Middle frontal gyrus (tissue), 1 donor: Measurements from ENCODE around the gene CABLES1.
A peak's percentile ranks its signal among the peaks of the same experiment; 100 is the strongest.
"Not testable (repeated sequence)": the region's sequence is repeated elsewhere in the genome, so short reads cannot be mapped to it uniquely, and the experiment has no call there.

Source experiments
- DNase-seq: peaks from one replicate; pipeline ENCODE4 v3.0.0-alpha.2; 2015; ENCODE audit warnings: low spot score; ENCODE audit errors: extremely low spot score

Gene CABLES1

DNA sequence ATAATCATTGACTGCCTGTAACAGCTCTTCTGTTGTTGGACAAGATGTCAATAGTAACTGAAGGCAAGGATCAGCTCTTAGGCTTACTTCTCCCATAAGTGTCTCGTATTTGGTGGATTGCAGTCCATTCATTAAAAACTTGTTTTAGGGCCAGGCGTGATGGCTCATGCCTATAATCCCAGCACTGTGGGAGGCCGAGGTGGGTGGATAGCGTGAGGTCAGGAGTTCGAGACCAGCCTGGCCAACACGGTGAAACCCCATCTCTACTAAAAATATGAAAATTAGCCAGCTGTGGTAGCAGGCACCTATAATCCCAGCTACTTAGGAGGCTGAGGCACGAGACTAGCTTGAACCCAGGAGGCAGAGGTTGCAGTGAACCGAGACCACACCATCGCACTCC, 26.1 kb upstream of the CABLES1 start:
- not testable (repeated sequence) for DNase-seq

DNA sequence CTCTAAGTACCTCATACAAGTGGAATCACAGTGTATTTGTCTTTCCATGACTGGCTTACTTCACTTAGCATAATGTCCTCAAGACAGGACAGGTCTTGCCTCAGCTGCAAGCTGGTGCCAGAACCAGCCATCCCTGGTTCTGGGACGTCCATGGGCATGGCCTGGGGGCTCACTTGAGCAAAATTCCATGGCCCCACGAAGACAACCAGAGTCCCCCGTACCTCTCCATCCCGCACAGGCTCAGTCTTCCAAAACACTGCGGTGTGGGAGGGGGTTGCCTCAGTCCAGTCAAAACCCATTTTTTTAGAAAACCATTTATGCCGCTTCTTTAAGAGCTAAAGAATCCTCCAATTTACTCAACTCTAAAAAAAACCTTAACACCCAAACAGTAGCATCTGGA, 21.7 kb upstream of the CABLES1 start:
- no peak for DNase-seq

DNA sequence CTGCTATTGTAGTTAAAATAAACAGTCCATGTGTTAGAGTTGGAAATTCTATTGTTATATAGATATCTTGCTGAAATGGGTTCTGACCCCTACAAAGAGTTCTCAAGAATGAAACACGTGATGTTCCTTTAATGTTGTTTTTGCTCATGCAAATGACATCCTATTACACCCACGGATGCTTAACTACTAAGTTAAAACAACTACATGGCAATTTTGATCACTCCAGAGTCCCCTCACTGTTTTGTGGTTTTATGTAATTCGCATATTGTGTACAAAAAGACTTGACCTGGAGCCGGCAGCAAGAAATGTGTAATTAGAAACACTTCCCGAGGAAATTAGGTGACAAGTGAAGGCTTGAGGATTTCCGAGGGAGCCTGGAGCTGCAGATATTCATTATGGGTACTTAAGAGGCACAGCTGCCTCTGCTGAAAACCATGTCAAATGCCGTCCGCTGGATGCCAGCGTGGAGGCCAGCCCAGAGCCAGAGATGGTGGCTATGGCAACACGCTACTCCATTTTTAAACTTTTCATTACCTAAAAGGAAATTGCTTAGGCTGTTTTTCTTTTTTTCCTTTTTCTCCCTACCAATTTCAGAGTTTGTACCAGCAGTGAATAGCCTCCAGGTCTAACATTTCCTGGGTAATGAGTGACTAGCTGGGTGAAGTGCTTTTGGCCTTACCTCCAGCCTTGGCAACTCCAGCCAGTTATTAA, 21.0 kb upstream of the CABLES1 start:
- DNase-seq, result no peak

DNA sequence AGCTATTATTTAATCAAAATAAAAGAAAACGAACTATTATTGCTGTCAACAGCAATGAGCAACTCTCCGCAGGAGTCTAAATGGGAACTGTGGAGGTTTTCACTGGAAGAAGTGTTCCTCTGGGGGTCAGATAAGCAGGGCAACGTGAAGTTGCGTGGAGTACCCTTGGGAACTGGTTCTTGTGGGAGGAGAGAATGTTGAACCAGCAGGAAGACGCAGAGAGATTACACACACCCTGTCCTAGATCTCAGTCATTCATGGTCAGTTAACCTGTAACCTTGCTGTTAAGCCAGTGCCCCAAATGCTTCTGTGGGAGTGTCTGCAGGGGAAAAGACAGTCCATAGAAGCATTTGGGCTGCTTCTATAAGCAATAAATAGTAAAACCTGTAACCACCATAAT, 20.4 kb upstream of the CABLES1 start:
- DNase-seq, result no peak

DNA sequence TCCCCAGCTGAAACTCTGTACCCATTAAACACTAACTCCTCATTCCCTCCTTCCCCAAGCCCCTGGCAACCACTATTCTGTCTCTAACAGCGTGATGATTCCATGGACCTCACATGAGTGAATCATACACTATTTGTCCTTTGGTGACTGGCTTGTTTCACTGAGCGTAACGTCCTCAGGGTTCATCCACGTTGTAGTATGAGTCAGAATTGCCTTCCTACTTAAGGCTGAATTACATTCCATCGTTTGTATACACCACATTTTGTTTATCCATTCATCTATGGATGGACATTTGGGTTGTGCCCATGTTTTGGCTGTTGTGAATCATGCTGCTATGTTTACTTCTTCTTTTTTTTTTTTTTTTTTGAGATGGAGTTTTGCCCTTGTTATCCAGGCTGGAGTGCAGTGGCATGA, 19.6 kb upstream of the CABLES1 start:
- no peak for DNase-seq

DNA sequence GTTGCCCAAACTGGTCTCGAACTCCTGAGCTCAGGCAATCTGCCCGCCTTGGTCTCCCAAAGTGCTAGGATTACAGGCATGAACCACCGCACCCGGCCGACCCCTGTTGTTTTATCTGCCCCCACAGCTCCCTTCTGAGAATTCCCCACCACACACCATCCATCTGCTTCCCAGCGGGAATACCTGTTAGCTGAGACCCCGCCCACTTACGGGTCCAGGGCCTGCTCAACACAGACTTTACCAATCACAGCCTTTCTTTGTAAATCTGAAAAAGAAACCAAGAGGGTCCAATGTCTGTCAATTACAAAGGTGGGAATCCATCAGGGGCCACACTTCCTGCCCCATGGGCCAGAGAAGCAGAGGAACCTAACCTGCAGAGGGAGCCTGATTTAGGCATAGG, 14.2 kb upstream of the CABLES1 start:
- no peak for DNase-seq

DNA sequence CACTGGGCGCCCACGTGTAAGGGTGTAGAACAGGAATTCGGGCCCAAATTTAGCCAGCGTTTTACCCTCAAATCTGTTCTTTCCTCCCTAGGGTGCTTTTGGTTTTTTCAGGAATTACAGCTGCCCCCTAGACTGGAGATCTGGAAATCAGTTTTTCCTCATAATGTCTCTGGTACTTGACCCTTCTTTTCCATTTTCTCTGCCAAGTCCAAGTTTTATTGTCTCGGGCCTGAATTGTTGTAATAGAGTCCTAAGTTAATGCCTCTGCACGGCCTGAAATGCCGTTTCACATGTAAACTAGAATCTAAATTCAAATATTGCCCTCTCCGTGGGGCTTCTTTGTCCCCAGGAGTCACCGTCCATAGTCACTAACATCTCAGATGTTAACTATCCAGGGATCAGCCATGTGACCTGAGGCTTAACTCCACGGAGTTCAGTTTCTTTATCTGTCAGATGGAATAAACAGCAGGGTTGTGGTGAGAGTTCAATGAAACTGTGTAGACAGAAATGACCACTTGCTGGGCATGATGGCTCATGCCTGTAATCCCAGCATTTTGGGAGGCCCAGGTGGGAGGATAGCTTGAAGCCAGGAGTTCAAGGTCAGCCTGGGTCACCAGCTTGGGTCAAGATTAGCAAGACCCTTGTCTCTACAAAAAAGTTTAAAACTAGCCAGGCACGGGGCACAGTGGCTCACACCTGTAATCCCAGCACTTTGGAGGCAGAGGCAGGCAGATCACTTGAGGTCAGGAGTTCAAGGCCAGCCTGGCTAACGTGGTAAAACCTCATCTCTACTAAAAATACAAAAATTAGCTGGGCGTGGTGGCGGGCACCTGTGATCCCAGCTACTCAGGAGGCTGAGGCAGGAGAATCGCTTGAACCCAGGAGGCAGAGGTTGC, 12.7 kb upstream of the CABLES1 start:
- no peak for DNase-seq

DNA sequence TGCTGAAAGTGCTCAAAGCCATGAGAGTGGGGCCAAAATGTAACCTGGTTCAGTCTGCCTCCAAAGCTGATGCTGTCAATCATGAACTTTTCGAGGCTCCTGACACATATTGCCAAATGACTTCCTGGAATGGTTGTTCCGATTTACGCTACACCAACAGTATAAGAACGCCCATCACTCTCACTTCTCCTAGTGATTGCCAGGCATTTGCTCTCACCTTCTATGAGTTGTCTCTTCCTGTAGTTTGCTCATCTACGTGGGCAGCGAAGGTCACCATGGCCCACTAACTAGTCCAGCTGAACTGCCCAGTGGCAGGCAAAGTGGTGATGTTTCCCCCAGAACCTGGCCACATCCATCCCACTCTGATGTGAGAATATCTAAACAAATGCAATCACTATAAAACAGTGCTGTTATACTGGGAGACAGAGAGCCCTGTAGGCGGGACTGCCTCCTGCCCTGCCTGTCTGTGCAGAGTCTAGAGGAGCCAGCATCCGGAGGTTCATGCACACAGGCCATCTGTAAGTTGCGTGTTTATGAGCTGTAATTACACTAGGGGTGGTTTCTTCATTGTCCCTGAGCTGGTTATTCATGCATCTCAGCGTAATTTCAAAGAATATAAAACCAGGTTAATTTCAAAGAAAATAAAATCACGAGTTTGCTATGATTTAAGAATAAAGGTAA, 8.8 kb upstream of the CABLES1 start:
- DNase-seq, result no peak

DNA sequence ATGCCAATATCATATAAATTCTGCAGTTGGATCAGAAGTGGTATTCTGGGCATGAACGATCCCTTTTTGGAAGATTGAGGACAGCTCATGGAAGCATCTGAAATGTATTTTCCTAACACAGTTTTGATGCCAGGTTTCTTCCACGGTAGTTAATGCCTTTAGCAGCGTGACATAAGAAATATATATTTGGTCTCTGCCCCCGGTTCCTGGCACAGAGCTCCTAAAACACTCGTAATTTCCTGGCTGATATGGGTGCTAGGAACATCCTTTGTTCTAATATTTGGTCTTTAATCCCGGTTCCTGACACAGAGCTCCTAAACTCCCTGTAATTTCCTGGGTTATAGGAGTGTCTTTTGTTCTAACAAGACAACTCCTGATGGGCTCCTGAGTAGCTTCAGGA, 8.2 kb upstream of the CABLES1 start:
- DNase-seq, result no peak

DNA sequence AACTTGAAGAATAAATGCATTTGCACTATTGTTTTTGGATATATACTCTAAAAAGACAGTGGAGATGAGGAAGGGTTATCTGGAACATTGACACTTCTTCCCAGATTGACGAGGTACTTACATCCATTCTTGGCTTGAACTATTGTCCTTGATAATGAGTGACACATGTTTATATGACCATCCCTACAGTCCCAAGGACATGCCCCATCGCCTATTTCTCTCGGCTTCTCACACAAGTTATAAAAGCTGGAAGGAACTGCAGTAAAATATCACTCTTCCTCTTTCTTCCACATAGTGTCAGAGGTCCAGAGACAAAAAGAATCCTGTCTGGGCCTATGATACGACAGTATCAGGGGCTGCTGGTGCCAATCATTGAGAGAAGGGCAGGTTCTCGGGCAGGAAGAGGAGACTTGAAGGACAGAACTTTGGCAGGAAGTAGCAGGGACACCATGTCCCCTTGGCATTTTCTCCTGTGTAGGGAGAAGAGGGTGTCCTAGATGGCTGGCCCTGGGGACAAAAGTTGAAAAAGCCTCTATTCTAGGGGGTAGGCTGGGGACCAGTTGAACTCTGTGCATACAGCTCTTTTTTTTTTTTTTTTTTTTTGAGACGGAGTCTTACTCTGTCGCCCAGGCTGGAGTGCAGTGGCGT, 5.8 kb upstream of the CABLES1 start:
- DNase-seq, result no peak

DNA sequence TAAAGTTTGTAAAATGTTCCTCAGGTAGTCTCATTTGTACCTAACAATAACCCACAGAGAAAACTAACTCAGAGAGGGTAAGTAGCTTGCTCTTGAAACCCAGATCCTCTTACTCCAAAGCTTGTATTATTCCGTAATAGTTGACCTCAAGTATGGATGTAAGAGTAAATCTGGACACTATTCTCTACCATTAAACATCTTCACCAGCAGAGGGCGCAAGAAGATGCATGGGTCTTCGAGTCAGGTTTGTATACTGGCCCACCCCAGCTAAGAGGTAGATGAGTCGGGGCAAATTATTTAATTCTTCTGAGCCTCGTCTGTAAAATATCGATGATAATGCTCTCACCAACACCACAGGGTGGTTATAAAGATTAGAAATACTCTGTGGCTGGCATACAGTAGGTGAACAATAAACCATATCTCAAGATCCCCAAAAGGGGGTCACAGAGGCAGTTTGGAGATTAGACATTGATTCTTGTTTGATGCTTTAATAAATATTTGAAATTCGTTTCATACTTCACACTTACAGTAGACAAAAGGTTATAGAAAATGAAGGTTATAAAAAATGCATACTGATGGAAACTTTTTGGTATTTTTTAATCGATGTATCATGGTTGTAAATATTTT, 3.5 kb upstream of the CABLES1 start:
- DNase-seq, result peak; percentile 77

DNA sequence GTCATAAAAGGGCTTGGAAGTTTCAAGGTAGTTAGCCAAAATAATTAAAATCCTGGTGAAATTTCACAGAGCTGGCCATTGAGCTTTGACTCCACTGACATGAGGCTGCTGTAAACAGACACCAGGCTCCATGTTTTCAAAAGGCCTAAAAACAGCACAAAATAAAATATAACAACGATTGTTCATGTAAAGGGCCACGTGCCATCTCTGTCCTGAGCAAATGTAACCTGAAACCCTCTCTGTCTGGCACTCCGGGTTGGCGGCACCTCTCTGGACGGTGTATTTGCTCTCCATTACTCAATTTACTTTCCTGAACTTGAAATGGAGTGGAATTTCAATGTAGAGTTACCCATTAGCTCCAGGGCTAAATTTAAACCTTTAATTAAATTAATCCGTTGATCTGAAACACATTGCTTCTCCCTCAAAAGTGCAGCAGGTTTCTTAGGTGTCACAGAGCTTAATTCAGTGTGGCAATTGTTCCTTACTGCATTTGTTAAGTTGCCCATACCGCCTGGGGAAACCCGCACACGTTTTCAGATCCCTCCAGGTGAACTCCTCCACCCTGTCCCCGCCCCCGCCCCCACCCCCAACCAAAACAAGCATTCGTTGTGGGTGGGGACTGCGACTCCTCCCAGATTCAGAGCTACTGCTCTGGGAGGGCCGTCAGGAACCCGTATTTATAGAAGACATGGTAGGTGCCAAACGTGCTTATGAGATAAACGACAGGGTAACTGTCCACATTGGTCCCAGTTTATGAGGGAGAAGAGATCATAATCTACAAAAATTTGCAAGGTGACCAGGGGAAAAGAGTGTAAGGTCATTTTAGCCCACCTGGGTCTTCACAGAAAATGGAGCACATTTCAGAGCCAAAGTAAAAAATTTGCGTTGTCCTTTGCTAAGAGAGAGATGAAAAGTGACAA, 1.2 kb upstream of the CABLES1 start:
- no peak for DNase-seq

DNA sequence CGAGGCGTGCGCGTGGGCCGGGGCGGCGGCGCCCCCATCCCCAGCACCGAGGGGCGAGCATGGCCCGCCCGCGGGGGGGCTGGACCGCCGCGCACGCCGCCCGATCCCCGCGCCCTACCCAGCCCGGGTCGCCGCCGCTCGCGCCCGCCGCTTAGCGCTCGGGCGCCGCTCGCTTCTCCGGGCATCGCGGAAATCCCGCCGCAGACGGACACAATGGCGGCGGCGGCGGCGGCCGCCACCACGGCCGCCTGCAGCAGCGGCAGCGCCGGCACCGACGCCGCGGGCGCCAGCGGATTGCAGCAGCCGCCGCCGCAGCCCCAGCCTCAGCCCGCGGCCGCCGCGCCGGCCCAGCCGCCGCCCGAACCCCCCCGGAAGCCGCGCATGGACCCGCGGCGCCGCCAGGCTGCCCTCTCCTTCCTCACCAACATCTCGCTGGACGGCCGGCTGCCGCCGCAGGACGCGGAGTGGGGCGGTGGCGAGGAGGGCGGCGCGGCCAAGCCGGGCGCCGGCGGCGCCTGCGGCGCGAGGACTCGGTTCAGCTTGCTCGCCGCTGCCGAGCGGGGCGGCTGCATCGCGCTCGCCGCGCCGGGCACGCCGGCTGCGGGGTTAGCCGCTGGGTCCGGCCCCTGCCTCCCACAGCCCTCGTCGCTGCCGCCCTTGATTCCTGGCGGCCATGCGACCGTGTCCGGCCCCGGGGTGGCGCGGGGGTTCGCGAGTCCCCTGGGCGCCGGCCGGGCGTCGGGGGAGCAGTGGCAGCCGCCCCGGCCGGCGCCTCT, 453 bp downstream of the CABLES1 start:
- DNase-seq, result no peak

DNA sequence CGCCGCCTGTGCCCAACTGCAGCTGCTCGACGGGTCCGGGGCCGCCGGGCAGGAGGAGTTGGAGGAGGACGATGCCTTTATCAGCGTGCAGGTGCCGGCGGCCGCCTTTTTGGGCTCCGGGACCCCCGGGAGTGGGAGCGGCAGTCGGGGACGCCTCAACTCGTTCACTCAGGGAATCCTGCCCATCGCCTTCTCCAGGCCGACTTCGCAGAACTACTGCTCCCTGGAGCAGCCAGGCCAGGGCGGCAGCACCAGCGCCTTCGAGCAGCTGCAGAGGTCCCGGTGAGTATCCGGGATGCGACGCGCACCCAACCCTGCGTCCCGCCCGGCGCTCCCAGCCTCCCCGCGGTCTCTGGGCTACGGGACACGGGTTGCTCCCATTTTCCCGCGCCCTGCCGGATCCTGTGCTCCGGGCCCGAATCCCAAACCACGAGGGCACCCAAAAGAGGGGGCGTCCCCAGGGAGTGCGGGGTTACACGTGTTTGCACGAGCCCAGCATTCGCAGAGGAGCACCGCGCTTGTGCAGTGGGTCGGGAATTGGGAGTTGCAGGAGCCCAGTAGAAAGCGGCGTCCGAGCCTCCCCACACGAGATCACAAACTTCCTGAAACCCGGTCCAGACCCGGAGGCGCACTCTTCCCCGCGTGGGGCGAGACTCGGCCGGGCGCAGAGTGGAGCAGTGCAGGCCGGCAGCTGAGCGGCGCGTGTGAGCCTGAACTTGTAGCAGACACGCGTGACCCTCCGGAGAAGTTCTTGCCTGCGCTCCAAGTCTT, 1.2 kb downstream of the CABLES1 start:
- no peak for DNase-seq

DNA sequence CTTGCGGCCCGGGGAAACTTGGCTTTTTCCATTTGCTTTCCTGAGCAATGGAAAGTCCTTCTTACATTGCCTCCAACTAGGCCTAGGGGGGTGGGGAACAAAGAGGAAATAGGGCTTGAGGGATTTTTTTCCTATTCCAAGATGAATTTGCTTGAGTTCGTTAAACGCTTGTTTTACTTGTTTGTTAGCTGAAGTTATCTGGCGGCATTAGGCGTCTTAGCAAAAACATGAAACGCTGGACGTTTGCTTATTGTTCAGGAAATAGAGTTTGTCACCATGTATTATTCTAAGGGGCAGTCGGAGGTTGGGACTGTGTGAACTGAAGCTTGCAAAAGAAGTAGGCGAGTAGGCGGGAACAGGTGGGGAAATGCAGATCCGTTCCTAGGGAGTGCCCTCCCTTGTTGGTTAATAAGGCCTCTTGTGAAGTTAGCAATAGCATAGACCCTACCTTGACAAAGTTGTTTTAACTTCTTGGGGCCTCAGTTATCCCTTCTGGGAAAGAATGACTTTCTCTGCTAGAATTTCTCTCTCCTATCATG, 1.9 kb downstream of the CABLES1 start:
- DNase-seq, result no peak

DNA sequence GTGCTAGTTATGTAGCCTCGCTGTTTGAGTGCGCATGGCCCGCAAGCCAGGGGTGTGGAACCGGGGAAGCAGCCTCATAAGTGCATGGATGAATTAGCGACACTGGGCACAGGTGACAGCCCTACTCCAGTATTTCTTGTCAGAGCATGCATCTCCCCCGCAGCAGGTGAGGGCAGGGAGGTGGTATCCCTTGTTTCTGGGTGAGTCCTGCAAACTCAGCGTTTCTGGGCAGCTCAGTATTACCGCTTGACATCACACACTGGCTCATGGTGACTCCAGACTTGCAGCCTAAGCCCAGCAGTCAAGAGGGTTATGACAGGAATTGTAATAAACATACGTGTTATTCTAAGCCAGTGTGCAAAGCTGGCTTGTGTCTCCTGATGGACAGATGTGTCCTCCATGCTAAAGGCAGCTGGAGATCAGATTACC, 2.5 kb downstream of the CABLES1 start:
- DNase-seq, result no peak

DNA sequence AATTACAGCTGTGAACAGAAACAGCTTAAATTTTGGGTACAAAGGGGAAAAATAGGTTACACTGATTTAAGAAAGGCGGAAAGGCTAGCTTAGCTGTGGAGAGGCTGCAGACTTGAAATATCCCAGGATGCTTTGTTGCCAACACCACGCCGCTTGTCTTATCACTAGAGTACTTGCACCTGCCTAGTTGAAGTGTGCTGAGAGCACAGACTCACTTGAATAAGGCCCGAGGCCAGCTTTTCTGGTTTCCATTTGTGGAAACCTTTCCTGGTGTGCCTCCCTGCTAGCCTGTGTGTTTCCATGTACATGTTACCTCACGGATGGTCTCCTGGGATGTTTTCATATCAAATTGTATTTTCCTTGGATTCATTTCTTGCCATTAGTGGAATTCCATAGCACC, 3.2 kb downstream of the CABLES1 start:
- no peak for DNase-seq
